HUES48 (cell line): ENCODE measurements around the gene KCNIP4.
A peak's percentile ranks its signal among the peaks of the same experiment; 100 is the strongest.
"Not testable (repeated sequence)": the region's sequence is repeated elsewhere in the genome, so short reads cannot be mapped to it uniquely, and the experiment has no call there.

Source experiments
- H3K27ac ChIP-seq: one replicate; pipeline ENCODE4 v1.7.0; 2013; ENCODE audit warnings: low read depth, low read length, inconsistent platforms
- H3K27me3 ChIP-seq: 2 replicates; pipeline ENCODE4 v1.6.1; 2013; ENCODE audit warnings: mild to moderate bottlenecking, low read length; ENCODE audit not compliant: control insufficient read depth, insufficient read depth
- H3K36me3 ChIP-seq: 2 replicates; pipeline ENCODE4 v1.6.1; 2013; ENCODE audit warnings: low read length; ENCODE audit not compliant: control insufficient read depth, insufficient read depth
- H3K4me1 ChIP-seq: 2 replicates; pipeline ENCODE4 v1.6.1; 2013; ENCODE audit warnings: mild to moderate bottlenecking, low read length; ENCODE audit not compliant: control insufficient read depth, insufficient read depth
- H3K4me3 ChIP-seq: 2 replicates; pipeline ENCODE4 v1.5.1; 2013; ENCODE audit warnings: mild to moderate bottlenecking, low read depth, low read length
- H3K9ac ChIP-seq: 2 replicates; pipeline ENCODE4 v1.6.1; 2013; ENCODE audit warnings: mild to moderate bottlenecking, low read depth, low read length, moderate library complexity
- H3K9me3 ChIP-seq: 2 replicates; pipeline ENCODE4 v1.6.1; 2013; ENCODE audit warnings: low read length; ENCODE audit not compliant: control insufficient read depth, insufficient read depth

KCNIP4 gene

GRCh38 chr4:21366840-21367239 lies 581.7 kb downstream of the KCNIP4 start:
- Histone ChIP-seq H3K9me3 (no peaks in the 10 kb centered on the region), H3K27me3 (no peaks in the 10 kb centered on the region), H3K4me3 (no peak overlapping the region), H3K27ac (no peak overlapping the region), H3K4me1 (peaks cover 20% of the 10 kb centered on the region), H3K9ac (no peak overlapping the region), H3K36me3 (no peaks in the 10 kb centered on the region)

DNA sequence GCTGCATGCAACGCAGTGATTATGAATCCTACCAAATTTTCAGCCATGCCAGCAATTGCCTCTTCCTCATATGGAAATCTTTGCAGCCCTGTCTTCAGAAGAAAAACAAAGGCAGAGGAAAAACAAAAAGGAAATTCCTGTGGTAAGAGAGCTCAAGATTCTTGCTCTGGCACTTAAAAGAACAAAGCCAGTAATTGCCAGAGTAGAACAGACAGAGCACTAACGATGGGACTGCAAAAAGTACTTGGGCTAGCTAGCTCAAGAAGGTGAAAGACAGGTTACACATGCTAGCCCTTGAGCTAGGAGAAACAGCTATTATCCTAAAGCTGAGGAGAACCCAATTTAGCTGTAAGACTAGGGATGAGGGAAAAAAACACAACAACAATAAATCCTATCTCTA lies 582.3 kb downstream of the KCNIP4 start:
- no peak overlapping the region for H3K4me3 ChIP-seq
- H3K9me3 ChIP-seq = no peaks in the 10 kb centered on the region
- H3K9ac ChIP-seq = no peak overlapping the region
- no peak overlapping the region for H3K27ac ChIP-seq
- H3K27me3 ChIP-seq = no peaks in the 10 kb centered on the region
- H3K36me3 ChIP-seq = no peaks in the 10 kb centered on the region
- H3K4me1 ChIP-seq = peaks cover 25% of the 10 kb centered on the region

- Histone ChIP-seq H3K4me1 (peaks cover 40% of the 10 kb centered on the region), H3K27me3 (no peaks in the 10 kb centered on the region), H3K4me3 (no peak overlapping the region), H3K36me3 (no peaks in the 10 kb centered on the region), H3K9me3 (no peaks in the 10 kb centered on the region), H3K9ac (no peak overlapping the region), H3K27ac (no peak overlapping the region)
Measured at GRCh38 chr4:21363701-21364100, 584.9 kb downstream of the KCNIP4 start.

DNA sequence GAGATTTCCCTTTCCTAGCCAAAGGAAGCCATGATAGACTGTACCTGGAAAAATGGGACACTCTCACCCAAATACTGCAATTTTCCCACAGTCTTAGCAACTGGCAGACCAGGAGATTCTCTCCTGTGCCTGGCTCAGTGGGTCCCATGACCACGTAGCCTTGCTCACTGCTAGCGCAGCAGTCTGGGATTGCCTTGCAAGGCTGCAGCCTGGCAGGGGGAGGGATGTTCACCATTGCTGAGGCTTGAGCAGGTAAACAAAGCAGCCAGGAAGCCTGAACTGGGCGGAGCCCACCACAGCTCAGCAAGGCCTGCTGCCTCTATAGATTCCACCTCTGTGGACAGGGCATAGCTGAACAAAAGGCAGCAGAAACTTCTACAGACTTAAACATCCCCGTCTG lies 596.2 kb downstream of the KCNIP4 start:
- not testable (repeated sequence) for H3K9ac ChIP-seq, H3K9me3 ChIP-seq, H3K36me3 ChIP-seq, H3K27me3 ChIP-seq, H3K27ac ChIP-seq, H3K4me3 ChIP-seq, H3K4me1 ChIP-seq

DNA sequence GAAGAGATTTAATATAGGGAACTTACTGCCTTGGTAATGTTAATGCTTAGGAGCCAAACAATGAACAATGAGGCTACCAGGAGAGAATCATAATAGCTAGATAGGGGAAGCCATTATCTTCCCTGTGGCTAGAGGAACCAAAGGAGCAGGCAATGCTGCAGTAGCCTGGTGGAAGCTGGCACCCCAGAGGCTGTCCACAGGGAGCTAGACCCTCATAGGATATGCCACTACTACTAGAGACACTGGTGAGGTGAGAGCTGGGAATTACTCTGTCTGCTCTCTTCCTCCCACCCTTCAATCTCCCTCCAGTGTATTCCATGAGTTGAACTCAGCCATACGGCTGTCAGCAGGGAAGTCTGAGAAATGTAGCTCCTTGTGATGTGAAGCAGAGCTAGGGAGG lies 601.4 kb downstream of the KCNIP4 start:
- H3K4me1 ChIP-seq = no peaks in the 10 kb centered on the region
- no peak overlapping the region for H3K4me3 ChIP-seq
- H3K27me3 ChIP-seq = no peaks in the 10 kb centered on the region
- H3K9ac ChIP-seq = no peak overlapping the region
- H3K36me3 ChIP-seq = no peaks in the 10 kb centered on the region
- no peak overlapping the region for H3K27ac ChIP-seq
- no peaks in the 10 kb centered on the region for H3K9me3 ChIP-seq

GRCh38 chr4:21327976-21328700 lies 620.4 kb downstream of the KCNIP4 start:
- Histone ChIP-seq H3K4me3 (no peak overlapping the region), H3K9me3 (no peaks in the 10 kb centered on the region), H3K4me1 (no peaks in the 10 kb centered on the region), H3K9ac (no peak overlapping the region), H3K27me3 (no peaks in the 10 kb centered on the region), H3K36me3 (no peaks in the 10 kb centered on the region), H3K27ac (no peak overlapping the region)

DNA sequence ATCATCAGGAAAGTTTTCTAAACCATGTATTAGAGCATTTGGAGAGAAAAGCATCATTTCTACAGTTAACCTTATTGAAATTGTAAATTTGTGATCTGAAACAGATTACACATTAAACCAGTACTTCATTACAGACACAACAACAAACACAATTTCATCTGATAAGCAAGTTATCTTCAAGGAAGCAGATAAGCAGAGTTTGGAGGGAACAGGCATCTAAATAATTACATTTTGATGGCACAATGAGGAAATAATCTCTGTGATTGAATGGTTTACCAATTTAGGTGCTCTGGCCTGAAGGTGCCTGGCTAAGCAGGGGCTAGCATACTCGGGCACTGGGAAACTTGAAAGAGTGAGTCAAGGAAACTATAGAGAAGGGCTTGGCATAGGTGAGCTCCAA lies 628.5 kb downstream of the KCNIP4 start:
- no peaks in the 10 kb centered on the region for H3K27me3 ChIP-seq
- no peaks in the 10 kb centered on the region for H3K9me3 ChIP-seq
- 0 out of 2 replicates have a peak, but pooled peaks cover 9% of the 10 kb centered on the region for H3K4me1 ChIP-seq
- H3K27ac ChIP-seq = no peak overlapping the region
- no peak overlapping the region for H3K9ac ChIP-seq
- H3K4me3 ChIP-seq = no peak overlapping the region
- no peaks in the 10 kb centered on the region for H3K36me3 ChIP-seq

DNA sequence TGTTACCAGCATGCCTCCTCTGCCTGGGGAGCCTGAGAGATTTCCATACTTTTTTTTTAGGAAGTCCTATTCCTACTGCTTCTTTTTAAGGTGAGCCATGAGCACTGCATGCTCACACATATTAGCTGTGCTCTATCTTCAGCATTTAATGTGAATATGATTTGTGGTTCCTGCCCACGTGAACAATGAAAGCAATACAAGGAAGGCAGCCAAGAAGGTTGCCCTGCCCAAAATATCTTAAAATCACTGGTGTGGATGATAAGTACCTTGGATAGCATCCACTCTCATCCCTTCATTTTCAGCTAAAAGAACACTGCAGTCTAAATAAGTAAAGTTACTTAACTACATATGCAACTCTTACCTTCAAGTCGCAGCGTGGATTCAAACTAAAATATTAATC lies 640.9 kb downstream of the KCNIP4 start:
- no peaks in the 10 kb centered on the region for H3K9me3 ChIP-seq
- no peak overlapping the region for H3K9ac ChIP-seq
- H3K4me1 ChIP-seq = peaks cover 11% of the 10 kb centered on the region; the same call in 1 of the 2 replicates
- peaks cover 13% of the 10 kb centered on the region; the same call in 1 of the 2 replicates for H3K27me3 ChIP-seq
- no peak overlapping the region for H3K27ac ChIP-seq
- no peak overlapping the region for H3K4me3 ChIP-seq
- no peaks in the 10 kb centered on the region for H3K36me3 ChIP-seq

GRCh38 chr4:21304540-21304887 lies 644.1 kb downstream of the KCNIP4 start:
- Histone ChIP-seq H3K4me1 (peaks cover 18% of the 10 kb centered on the region; the same call in 1 of the 2 replicates), H3K27me3 (peaks cover 13% of the 10 kb centered on the region; the same call in 1 of the 2 replicates), H3K36me3 (no peaks in the 10 kb centered on the region), H3K9me3 (no peaks in the 10 kb centered on the region), H3K9ac (no peak overlapping the region), H3K4me3 (peak overlapping the region; percentile 80), H3K27ac (no peak overlapping the region)

DNA sequence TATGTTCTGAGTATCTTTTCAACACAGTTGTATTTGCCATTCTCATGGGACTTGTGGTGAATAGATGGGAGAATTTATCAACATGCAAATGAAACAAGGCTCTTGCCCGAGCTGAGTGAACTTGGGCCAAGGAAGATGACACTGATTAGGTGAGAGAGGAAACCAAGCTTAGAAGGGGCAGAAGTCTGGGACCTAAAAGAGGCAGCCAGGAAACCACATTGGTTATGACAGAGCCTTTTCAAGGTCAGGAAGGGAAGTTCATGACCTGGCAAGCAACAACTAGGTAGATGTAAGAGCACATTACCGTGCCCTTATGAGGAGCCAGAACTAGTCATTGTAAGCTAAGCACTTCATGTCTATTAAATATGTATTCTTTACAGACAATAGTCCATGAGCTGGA lies 658.0 kb downstream of the KCNIP4 start:
- no peak overlapping the region for H3K27ac ChIP-seq

DNA sequence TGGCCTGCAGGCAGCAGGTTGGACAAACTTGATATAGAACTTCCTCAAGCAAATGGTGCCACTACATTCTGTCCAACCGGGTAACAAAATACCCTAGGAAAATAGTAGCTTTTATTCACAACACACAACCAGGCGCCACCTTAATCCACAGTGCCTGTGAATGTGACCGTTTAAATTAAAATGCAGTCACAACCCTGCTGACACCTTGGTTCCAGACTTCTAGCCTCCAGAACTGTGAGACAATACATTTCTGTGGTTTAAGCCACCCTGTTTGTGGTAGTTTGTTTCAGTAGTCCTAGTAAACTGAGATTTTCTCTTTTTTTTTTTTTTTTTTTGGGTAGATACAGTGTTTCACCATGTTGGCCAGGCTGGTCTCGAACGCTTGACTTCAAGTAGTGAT lies 672.5 kb downstream of the KCNIP4 start:
- Histone ChIP-seq H3K27me3 (no peaks in the 10 kb centered on the region), H3K9ac (no peak overlapping the region)

More for the DNA sequence above, 658.0 kb downstream of the KCNIP4 start:
- H3K9ac ChIP-seq = no peak overlapping the region
- no peaks in the 10 kb centered on the region for H3K36me3 ChIP-seq
- no peaks in the 10 kb centered on the region for H3K27me3 ChIP-seq
- no peaks in the 10 kb centered on the region for H3K9me3 ChIP-seq
- peaks cover 2% of the 10 kb centered on the region; the same call in 1 of the 2 replicates for H3K4me1 ChIP-seq
- no peak overlapping the region for H3K4me3 ChIP-seq

More for the DNA sequence above, 672.5 kb downstream of the KCNIP4 start:
- Histone ChIP-seq H3K36me3 (no peaks in the 10 kb centered on the region), H3K4me3 (no peak overlapping the region), H3K4me1 (no peaks in the 10 kb centered on the region), H3K9me3 (no peaks in the 10 kb centered on the region), H3K27ac (no peak overlapping the region)
